Ectodermal cell (in vitro differentiated cells): ENCODE measurements around the gene UNC5B.
A peak's percentile ranks its signal among the peaks of the same experiment; 100 is the strongest.

Experiments used
- H3K27ac ChIP-seq: 2 replicates; pipeline ENCODE4 v1.7.0; 2013; ENCODE audit warnings: mild to moderate bottlenecking, low read depth, low read length; ENCODE audit not compliant: insufficient read depth, poor library complexity, severe bottlenecking
- H3K27me3 ChIP-seq: 2 replicates; pipeline ENCODE4 v1.7.0; 2013; ENCODE audit warnings: mild to moderate bottlenecking, low read length; ENCODE audit not compliant: insufficient read depth, control insufficient read depth, poor library complexity, severe bottlenecking
- H3K36me3 ChIP-seq: one replicate; pipeline ENCODE4 v1.7.0; 2013; ENCODE audit warnings: low read length; ENCODE audit not compliant: control insufficient read depth, insufficient read depth
- H3K4me1 ChIP-seq: one replicate; pipeline ENCODE4 v1.7.0; 2013; ENCODE audit warnings: low read length; ENCODE audit not compliant: control insufficient read depth, insufficient read depth
- H3K4me3 ChIP-seq: 2 replicates; pipeline ENCODE4 v1.7.0; 2013; ENCODE audit warnings: low read depth, low read length, control low read depth; ENCODE audit not compliant: insufficient read depth
- H3K9me3 ChIP-seq: 2 replicates; pipeline ENCODE4 v1.7.0; 2013; ENCODE audit warnings: mild to moderate bottlenecking, low read length, moderate library complexity; ENCODE audit not compliant: control insufficient read depth
- WGBS, 2 experiments: methylation state at CpG; one replicate each; pipeline ENCODE4 v1.1.7; 2013; ENCODE audit warnings: missing lambda C conversion rate in 2 of 2; 5-methylcytosine and 5-hydroxymethylcytosine counted together

The UNC5B gene

DNA sequence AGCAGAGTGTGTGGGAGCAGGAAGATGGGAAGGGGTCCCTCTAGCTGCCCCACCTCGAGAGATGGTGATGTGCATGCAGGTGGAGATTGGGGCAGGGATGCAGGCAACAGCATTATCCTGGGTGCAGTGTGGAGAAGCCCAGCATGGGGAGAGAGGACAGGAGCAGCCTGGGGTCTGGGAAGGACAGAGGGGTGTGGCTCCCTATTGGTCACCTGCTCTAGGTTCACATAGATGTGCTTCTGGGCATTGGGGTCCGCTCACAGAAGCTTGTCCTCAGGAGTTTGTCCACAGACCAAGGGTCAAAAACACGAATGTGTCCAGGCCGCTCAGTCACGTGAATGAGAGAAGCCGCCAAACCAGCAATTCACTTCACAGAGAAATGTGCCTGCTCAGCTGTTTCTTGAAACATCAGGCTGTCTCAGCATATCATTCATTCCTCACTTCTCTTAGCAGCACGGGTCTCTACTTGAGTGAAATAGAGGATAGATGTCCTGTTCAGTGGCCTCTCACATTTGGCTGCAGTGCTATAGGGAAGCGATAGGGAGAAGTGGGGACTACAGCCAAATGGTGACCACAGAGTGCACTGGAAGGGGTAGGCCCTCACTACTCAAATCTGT is 95.2 kb downstream of the UNC5B start:
- H3K9me3 ChIP-seq = no peaks in the 10 kb centered on the region
- no peaks in the 10 kb centered on the region for H3K4me1 ChIP-seq
- no peaks in the 10 kb centered on the region for H3K36me3 ChIP-seq
- 91 to 92% methylated on average over 8 of the region's 8 CpGs for WGBS, 2 experiments
- no peaks in the 10 kb centered on the region for H3K27me3 ChIP-seq
- no peak overlapping the region for H3K4me3 ChIP-seq
- H3K27ac ChIP-seq = no peak overlapping the region

GRCh38 chr10:71308244-71308643 is 95.9 kb downstream of the UNC5B start:
- WGBS, 2 experiments = 90 to 98% methylated on average over 2 of the region's 2 CpGs
- Histone ChIP-seq H3K4me3 (no peak overlapping the region), H3K36me3 (no peaks in the 10 kb centered on the region), H3K4me1 (no peaks in the 10 kb centered on the region), H3K27ac (no peak overlapping the region), H3K9me3 (no peaks in the 10 kb centered on the region), H3K27me3 (no peaks in the 10 kb centered on the region)

DNA sequence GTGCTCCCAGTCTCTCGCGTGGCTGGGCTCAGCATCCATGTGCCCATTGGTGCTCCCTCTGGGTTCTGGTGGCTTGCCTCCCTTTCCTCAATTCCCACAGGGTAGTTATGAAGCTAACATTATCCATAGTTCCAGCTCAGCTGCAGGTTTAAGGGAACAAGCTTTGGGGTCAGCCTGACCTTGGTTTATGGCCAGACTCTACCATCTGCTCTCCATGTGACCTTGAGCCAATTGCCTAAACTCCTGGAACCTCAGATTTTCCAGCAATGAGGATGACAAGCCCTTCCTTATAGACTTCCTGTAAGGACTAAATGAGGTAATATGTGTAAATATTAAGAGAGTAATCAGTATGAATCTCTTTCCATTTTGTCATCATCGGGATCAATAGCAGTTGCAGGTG is 96.6 kb downstream of the UNC5B start:
- 92 to 95% methylated on average over 3 of the region's 3 CpGs for WGBS, 2 experiments
- H3K36me3 ChIP-seq = no peaks in the 10 kb centered on the region
- no peak overlapping the region for H3K4me3 ChIP-seq
- no peaks in the 10 kb centered on the region for H3K4me1 ChIP-seq
- H3K27ac ChIP-seq = no peak overlapping the region
- H3K27me3 ChIP-seq = peaks cover 4% of the 10 kb centered on the region
- H3K9me3 ChIP-seq = no peaks in the 10 kb centered on the region

DNA sequence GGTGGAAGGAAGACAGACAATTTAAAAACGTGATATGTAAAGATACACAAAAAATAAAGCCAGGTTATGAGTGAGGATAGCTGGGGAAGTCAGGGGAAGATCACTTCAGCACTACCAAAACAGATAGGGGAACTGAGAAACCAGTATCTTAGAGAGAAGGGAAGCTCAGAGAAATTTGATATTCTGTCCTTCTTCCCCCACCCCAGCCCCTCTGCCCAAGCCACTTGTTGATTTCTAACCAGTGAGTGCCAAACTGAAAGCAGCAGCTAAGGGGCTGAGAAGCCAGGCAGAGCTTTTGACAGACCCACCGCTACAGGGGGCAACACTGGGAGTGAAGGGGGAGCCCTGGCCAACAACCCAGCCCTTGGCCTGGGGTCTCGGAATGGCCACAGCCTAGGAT is 97.5 kb downstream of the UNC5B start:
- 67 to 78% methylated on average over 3 of the region's 3 CpGs for WGBS, 2 experiments
- H3K4me3 ChIP-seq = no peak overlapping the region
- H3K4me1 ChIP-seq = peaks cover 6% of the 10 kb centered on the region
- no peaks in the 10 kb centered on the region for H3K36me3 ChIP-seq
- H3K27ac ChIP-seq = no peak overlapping the region
- H3K27me3 ChIP-seq = peaks cover 4% of the 10 kb centered on the region
- no peaks in the 10 kb centered on the region for H3K9me3 ChIP-seq

DNA sequence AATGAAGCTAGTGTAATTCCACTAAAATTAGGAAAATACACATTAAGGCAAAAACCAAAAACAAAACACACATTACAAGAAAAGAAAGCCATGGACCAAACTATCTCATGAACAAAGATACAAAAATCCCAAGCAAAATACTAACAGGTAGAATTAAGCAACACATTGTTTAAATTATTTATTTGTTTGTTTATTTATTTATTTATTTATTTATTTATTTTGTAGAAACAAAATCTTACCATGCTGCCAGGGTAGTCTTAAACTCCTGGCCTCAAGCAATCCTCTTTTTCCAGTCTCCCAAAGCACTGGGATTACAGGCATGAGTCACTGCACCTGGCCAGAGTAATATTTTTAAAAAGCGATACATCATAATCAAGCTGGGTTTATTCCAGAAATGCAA is 99.8 kb downstream of the UNC5B start:
- 100% methylated on average over 1 of the region's 1 CpG for WGBS, 2 experiments
- Histone ChIP-seq H3K4me1 (peaks cover 8% of the 10 kb centered on the region), H3K9me3 (no peaks in the 10 kb centered on the region), H3K27me3 (peaks cover 4% of the 10 kb centered on the region), H3K4me3 (no peak overlapping the region), H3K27ac (no peak overlapping the region), H3K36me3 (no peaks in the 10 kb centered on the region)

DNA sequence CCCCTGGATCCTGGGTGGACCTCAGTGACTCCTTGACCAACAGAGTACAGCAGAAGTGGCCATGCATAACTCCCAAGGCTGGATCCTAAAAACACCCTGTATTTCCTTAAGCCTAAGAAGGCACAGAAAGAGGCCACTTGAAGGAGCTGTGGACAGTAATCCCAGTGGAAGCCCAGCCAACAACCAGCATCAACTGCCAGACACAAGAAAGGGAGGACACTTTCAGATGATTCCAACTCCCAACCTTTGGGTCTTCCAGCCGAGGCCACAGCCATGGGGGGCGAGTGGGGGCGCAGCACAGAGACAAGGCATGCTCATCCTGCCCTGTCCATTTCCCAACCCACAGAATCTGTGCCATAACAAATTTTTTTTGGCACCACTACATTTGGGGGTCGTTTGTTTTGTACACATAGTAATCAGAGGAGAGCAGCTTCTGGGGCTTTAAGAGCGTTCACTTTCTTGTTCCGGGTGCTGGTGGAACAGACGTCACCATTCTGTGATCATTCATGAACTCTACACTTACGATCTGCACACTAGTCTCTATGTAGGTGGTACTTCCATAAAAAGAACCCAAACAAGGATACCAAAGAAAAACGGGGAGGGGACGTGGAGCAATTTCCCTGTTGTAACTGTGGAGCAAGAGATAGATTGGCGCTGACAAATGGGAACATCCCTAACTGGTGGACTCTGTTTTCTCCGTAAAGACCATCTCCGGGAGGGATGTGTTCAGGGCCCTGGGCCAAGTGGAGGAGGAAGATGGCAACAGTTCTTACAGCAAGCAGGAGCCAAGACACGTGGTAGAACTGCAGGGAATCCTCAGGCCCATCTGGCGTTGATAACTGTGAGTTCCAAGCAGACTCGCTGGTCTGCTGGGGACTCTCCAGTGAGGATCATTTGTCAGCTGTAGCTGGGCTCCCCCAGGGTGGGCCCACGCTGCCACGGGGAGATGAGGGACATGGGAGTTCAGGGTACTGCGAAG is 100.7 kb downstream of the UNC5B start:
- H3K4me3 ChIP-seq = no peak overlapping the region
- H3K27ac ChIP-seq = no peak overlapping the region
- no peaks in the 10 kb centered on the region for H3K36me3 ChIP-seq
- no peaks in the 10 kb centered on the region for H3K9me3 ChIP-seq
- WGBS, 2 experiments = 84 to 87% methylated on average over 18 to 19 of the region's 19 CpGs
- H3K4me1 ChIP-seq = peaks cover 8% of the 10 kb centered on the region
- H3K27me3 ChIP-seq = peaks cover 4% of the 10 kb centered on the region

DNA sequence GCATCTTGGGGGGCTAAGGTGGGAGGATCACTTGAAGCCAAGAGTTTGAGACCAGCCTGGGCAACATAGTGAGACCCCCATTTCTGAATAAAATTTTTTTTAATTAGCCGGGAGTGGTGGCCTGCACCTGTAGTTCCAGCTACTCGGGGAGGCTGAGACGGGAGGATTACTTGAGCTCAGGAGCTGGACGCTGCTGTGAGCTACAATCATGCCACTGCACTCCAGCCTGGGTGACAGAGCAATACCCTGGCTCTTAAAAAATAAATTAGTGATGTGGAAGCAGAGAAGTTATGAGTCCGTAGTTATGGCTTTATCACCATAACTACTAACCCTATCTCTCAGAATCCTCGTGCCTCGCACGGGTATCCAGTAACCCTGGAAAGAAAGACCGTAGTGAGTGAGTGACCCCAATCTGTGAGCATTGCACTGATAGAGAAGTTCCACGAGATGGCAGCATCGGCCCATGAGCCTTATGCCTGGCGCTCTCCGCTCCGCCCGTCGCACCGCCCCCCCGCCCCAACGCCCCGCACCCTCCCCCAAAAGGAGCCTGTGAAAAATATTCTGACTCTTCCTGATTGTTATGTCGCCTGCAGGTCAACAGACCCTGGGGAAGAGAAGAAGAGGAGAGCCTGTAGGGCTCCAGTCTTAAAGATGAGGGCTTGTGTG is 101.8 kb downstream of the UNC5B start:
- Histone ChIP-seq H3K4me1 (peaks cover 8% of the 10 kb centered on the region), H3K9me3 (no peaks in the 10 kb centered on the region), H3K27ac (no peak overlapping the region), H3K27me3 (peaks cover 4% of the 10 kb centered on the region), H3K4me3 (peak overlapping the region; percentile 20), H3K36me3 (no peaks in the 10 kb centered on the region)
- 16 to 21% methylated on average over 18 to 21 of the region's 21 CpGs for WGBS, 2 experiments

DNA sequence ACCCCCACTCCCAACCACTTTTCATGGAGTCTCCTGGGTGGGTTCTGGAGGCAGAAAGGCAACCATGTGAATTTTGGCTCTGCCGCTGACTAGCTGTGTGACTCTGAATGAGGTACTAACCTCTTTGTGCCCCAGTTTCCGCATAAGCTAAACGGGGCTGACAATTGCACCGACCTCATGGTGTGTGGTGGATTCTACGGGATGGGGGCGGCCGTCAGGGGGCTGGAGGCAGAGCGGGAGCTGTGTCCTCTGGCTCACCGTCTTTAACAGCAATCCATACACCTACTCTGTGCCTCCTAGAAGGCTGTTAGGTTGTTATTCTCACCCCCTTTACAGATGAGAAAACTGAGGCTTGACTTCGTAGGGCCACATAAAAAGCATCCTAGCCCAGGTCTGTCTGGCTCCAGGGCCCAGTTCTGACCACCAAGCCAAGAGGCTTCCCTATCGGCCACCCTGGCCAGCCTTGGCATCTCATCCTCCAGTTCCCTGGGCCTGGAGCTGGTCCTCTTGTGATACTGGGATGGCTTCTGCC is 102.4 kb downstream of the UNC5B start:
- peak overlapping the region; percentile 20 for H3K4me3 ChIP-seq
- H3K9me3 ChIP-seq = no peaks in the 10 kb centered on the region
- WGBS, 2 experiments = 47 to 52% methylated on average over 11 of the region's 11 CpGs
- no peaks in the 10 kb centered on the region for H3K36me3 ChIP-seq
- H3K4me1 ChIP-seq = peaks cover 8% of the 10 kb centered on the region
- no peak overlapping the region for H3K27ac ChIP-seq
- peaks cover 4% of the 10 kb centered on the region for H3K27me3 ChIP-seq

DNA sequence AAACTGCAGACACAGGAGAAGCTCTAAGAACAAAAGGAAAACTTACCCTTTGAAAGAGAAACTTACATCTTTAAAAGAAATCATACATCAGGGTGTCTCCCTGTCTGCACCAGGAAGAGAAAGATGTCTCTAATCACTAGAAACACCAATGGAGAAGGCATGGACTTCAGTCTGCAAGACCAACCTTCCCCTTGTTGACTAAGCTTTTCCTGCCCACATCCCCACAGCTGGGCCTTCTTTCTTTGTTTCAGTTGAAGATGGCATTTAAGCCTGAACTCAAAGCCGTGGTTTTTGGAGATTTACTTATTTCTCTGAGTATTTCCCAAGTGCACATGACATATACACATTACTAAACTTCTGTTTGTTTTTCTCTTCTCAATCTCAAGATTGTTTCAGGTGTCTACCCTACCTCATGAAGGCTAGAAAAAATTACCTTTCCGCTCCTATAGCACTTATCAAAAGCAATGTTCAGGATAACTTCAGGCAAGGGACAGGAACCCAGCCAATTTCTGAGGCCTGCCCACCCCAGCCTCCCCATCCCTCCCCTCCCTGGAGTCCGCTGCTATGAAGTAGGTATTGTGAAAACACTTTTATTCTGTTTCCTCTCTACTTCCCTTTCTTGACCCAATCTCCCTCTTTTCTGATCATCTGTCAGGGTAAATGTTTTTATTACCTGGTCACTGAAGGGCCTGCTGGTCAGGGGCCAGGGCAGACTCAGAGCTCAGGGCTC is 103.9 kb downstream of the UNC5B start:
- Histone ChIP-seq H3K36me3 (no peaks in the 10 kb centered on the region), H3K4me1 (peaks cover 8% of the 10 kb centered on the region), H3K27me3 (peaks cover 4% of the 10 kb centered on the region), H3K9me3 (no peaks in the 10 kb centered on the region), H3K4me3 (no peak overlapping the region), H3K27ac (no peak overlapping the region)
- 95 to 96% methylated on average over 3 of the region's 3 CpGs for whole genome bisulfite sequencing, 2 experiments
